Right lobe of liver (tissue), 6 donors: ENCODE results near the gene ALKBH8. TPM values are rescaled to one million over a fixed set of nuclear protein-coding genes. Genes with fewer than 3 reads are reported as not detected.

Experiments
- ATAC-seq, 4 donors: fragments of 200-7000 bp; cut with Tn5 transposase; one replicate each; pipeline ENCODE4 v1.9.1; 2020; ENCODE audit warnings: mild to moderate bottlenecking in 4 of 4, moderate library complexity in 4 of 4
- DNase-seq, 3 donors: peaks; one replicate each; pipeline ENCODE4 v3.0.0-alpha.2; 2020
- H3K27ac ChIP-seq, 3 donors: fragments of 200-600 bp; one replicate each; pipeline ENCODE4 v1.8.0; 2022
- H3K27me3 ChIP-seq, 2 donors: fragments of 200-600 bp; one replicate each; pipeline ENCODE4 v1.8.0; 2022
- H3K36me3 ChIP-seq, 4 donors: fragments of 200-600 bp; sonication (generic) in 1 of 4; one replicate each; pipeline versions ENCODE4 v1.5.1 to v1.8.0; 2017 to 2022; ENCODE audit warnings: control low read depth in 1 of 4
- H3K4me1 ChIP-seq, 4 donors: fragments of 200-600 bp; sonication (generic) in 1 of 4; one replicate each; pipeline versions ENCODE4 v1.5.1 to v1.8.0; 2017 to 2022; ENCODE audit warnings: control low read depth in 1 of 4
- H3K4me3 ChIP-seq, 3 donors: fragments of 200-600 bp; one replicate each; pipeline ENCODE4 v1.8.0; 2022
- H3K9me3 ChIP-seq, 4 donors: fragments of 200-600 bp; sonication (generic) in 1 of 4; one replicate each; pipeline versions ENCODE4 v1.5.1 to v1.8.0; 2017 to 2022; ENCODE audit warnings: control low read depth in 1 of 4
- POLR2A ChIP-seq: fragments of 450-650 bp; IDR thresholded peaks from one replicate; pipeline ENCODE4 v1.6.1; 2017; ENCODE audit warnings: antibody characterized with exemption, mild to moderate bottlenecking
- WGBS: methylation state at CpG from one replicate; pipeline ENCODE4 v1.1.6; 2018; ENCODE audit warnings: low coverage, low lambda C conversion rate; ENCODE audit not compliant: insufficient coverage; ENCODE audit errors: missing lambda C conversion rate; 5-methylcytosine and 5-hydroxymethylcytosine counted together
- intact Hi-C, 2 donors: fragments of 100-400 bp; cut with DNase I; formaldehyde crosslinking; loops; one replicate each; pipeline versions ENCODE4 v1.11.2 to v1.14.1; 2022
- total RNA-seq, 6 experiments: library from RNA; depleted of rRNA in 2 of 6; stranded (reverse); fragments of >200 nt in 2 of 6; fragmentation: NEBNext Ultra II Directional in 3 of 6; extraction: Animal tissue kit (Norgen Biotek cat#: 25700) in 3 of 6; gene quantifications; one replicate each; pipeline versions ENCODE4 v1.1.0 to v1.2.4, GENCODE V29; 2016 to 2023
- TF ChIP-seq, protein P1 (sequence below), 4 donors: fragments of 200-600 bp in 3 of 4; fragments of 450-650 bp in 1 of 4; IDR thresholded peaks; one replicate each; pipeline versions ENCODE4 v1.5.1 to v1.8.0; 2016 to 2022; ENCODE audit warnings: antibody characterized with exemption in 4 of 4, mild to moderate bottlenecking in 2 of 4
- donor health status: DM: no; HTN: yes; CAD: no.
- donor health status: DM: no; HTN: no; CAD: no.
- donor health status: DM: no; HTN: no; CAD: no.
- donor health status: DM: no; HTN: yes; CAD: no.
- donor health status: DM: no; HTN: yes; CAD: no.

ALKBH8 gene
- total RNA-seq, 6 experiments from 2014 or later, result 2.5 to 4.3 (median 3.1) TPM

DNA sequence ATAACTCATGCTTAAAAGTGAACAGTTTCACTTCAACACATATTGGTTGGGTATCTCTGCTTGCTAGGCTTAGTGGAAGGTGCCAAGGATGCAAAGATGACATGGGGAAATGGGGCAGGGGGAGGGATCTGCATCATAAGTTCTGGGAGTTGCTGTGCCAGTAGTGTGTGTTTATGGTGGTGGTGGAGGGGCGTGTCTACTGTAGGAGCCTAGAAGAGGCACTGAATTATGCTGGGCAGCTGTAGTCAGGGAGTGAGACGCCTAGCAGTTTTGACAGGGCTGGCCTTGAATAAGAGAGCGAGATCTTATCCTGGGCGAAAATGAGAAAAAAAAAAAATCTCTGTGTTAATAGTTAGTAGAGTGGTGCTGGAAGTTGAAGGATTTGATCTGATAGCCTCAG lies 28.4 kb upstream of the ALKBH8 start:
- ATAC-seq (no peak), DNase-seq (no peak)
- Histone ChIP-seq H3K4me1 (peaks cover 0 to 5% (median 0%) of the 10 kb centered on the region in 4 donors), H3K9me3 (no peaks in the 10 kb centered on the region), H3K27me3 (no peaks in the 10 kb centered on the region), H3K4me3 (no peak overlapping the region), H3K27ac (no peak overlapping the region), H3K36me3 (no peaks in the 10 kb centered on the region)
- TF ChIP-seq, protein P1, sequence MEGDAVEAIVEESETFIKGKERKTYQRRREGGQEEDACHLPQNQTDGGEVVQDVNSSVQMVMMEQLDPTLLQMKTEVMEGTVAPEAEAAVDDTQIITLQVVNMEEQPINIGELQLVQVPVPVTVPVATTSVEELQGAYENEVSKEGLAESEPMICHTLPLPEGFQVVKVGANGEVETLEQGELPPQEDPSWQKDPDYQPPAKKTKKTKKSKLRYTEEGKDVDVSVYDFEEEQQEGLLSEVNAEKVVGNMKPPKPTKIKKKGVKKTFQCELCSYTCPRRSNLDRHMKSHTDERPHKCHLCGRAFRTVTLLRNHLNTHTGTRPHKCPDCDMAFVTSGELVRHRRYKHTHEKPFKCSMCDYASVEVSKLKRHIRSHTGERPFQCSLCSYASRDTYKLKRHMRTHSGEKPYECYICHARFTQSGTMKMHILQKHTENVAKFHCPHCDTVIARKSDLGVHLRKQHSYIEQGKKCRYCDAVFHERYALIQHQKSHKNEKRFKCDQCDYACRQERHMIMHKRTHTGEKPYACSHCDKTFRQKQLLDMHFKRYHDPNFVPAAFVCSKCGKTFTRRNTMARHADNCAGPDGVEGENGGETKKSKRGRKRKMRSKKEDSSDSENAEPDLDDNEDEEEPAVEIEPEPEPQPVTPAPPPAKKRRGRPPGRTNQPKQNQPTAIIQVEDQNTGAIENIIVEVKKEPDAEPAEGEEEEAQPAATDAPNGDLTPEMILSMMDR (IDR thresholded peaks at IDR 0.05), result no peak
- TF ChIP-seq POLR2A, result no peak
- intact Hi-C loops, result no loop called here
- 34% methylated on average over 4 of the region's 4 CpGs for WGBS

DNA sequence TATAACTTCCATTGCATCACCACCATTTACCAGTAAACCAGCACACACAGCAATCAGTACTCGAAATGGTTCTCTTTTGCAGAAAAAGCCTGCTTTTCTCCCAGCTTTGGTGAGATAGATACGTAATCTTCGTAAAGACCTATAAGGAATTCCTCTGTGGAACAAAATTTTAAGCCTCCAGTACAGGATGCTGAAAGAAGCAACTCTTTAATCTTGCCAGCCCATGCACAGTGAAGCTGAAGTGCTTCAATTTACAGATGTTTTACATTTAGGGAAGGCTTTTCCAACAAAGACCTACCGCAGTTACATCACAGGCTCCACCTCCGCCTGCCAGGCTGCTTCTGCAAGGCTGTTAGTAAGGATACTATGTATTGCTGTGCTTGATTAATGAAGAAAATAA lies 27.3 kb upstream of the ALKBH8 start:
- Histone ChIP-seq H3K27ac (no peak overlapping the region), H3K4me1 (peaks cover 0 to 5% (median 0%) of the 10 kb centered on the region in 4 donors), H3K27me3 (no peaks in the 10 kb centered on the region), H3K9me3 (no peaks in the 10 kb centered on the region), H3K4me3 (no peak overlapping the region), H3K36me3 (no peaks in the 10 kb centered on the region)
- TF ChIP-seq, protein P1 (IDR thresholded peaks at IDR 0.05), result no peak
- no peak for TF ChIP-seq POLR2A
- intact Hi-C loops, result no loop called here
- 15% methylated on average over 5 of the region's 5 CpGs for WGBS
- ATAC-seq, result no peak
- no peak for DNase-seq

DNA sequence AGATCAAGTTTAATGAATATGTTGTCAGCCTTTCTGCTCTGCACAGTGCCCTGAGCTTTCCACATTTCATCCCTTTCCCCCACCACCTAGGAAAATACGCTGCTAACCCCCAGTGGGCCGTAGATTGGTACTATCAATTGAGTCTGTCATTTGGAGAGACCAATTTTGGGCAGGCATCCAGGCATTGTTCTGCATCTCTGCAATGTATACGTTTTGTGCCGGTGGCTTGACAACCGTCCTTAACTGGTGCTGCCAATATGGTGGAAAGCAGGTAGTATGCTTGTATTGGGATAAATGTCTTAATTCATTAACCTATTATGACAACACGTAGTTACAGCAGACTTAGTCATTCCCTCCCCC lies 26.7 kb upstream of the ALKBH8 start:
- no peak for TF ChIP-seq POLR2A
- TF ChIP-seq, protein P1 (IDR thresholded peaks at IDR 0.05), result no peak
- H3K4me1 ChIP-seq, result peaks cover 0 to 5% (median 0%) of the 10 kb centered on the region in 4 donors
- intact Hi-C loops, result no loop called here
- H3K27me3 ChIP-seq, result no peaks in the 10 kb centered on the region
- ATAC-seq (no peak), DNase-seq (no peak)
- H3K4me3 ChIP-seq, result no peak overlapping the region
- no peaks in the 10 kb centered on the region for H3K9me3 ChIP-seq
- no peak overlapping the region for H3K27ac ChIP-seq
- no peaks in the 10 kb centered on the region for H3K36me3 ChIP-seq
- 10% methylated on average over 6 of the region's 6 CpGs for WGBS

DNA sequence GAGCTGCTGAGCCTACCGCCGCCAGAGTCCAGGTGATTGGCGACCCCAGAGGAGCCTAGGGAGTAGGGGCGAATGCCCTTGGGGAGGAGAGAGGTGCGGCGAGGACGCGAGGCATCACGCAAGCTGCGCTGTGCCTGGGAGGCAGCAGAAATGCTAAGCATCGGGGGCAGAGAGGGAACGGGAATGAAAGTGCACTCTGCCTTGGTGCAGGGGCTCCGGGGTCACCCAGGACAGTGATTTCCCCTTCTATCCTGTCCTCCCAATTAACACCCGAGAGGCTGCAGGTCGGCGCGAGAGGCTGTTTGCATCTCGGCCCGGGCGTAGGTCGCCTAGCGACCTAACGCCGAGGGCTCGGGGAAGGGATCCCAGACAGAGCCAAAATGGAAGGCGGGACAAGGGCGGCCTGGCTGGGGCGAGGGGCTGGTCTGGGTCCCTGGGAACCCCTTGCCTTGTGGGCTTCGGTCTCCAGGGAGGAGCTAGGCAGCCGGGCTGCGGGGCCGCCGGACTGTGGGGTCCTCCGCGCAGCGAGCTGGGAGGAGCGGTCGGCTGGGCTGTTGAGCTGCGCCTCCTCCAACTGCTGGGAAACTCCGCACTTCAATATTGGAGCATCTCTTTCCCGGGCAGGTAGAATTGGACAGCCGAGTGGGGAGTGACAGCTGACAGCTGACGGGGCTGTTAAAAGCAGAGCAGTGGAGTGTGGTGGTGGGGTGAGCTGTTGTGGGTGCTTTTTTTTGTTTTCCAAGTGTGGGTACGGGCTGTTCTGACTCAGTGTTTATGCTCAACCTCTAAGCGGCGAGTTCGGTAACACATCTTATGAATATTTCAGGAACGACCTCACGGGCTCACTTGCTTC lies 26.1 kb upstream of the ALKBH8 start:
- DNase-seq (peak in 1 of 3 donors; percentile 32), ATAC-seq (peak; percentile 44 to 51 (median 47))
- Histone ChIP-seq H3K27me3 (no peaks in the 10 kb centered on the region), H3K27ac (no peak overlapping the region), H3K4me3 (peak overlapping the region; percentile 47 to 68 (median 57)), H3K4me1 (peaks cover 0 to 5% (median 0%) of the 10 kb centered on the region in 4 donors), H3K9me3 (no peaks in the 10 kb centered on the region), H3K36me3 (no peaks in the 10 kb centered on the region)
- TF ChIP-seq POLR2A, result no peak
- TF ChIP-seq, protein P1 (IDR thresholded peaks at IDR 0.05), result no peak
- WGBS, result 0% methylated on average over 27 of the region's 49 CpGs
- intact Hi-C loops, result no loop called here
